HEK293 (cell line): Measurements from ENCODE around the gene CFL1.

Experiments
- EGR2 ChIP-seq: fragments of 450-650 bp; formaldehyde crosslinking; IDR thresholded peaks from 2 replicates; pipeline ENCODE4 v1.5.1; 2016; ENCODE audit warnings: low read depth, missing biosample characterization, missing genetic modification characterization
- ELK4 ChIP-seq: IDR thresholded peaks from 2 replicates; pipeline ENCODE4 v1.6.1; 2011; ENCODE audit warnings: mild to moderate bottlenecking, low read depth, low read length, borderline replicate concordance
- HIC1 ChIP-seq: fragments of 450-650 bp; formaldehyde crosslinking; IDR thresholded peaks from 2 replicates; pipeline ENCODE4 v1.5.1; 2016; ENCODE audit warnings: missing biosample characterization, missing genetic modification characterization
- KLF10 ChIP-seq: fragments of 450-650 bp; IDR thresholded peaks from 2 replicates; pipeline ENCODE4 v1.5.1; 2018; ENCODE audit warnings: missing biosample characterization, mild to moderate bottlenecking, missing genetic modification characterization
- KLF7 ChIP-seq: fragments of 450-650 bp; formaldehyde crosslinking; IDR thresholded peaks from 2 replicates; pipeline ENCODE4 v1.5.1; 2016; ENCODE audit warnings: missing biosample characterization, missing genetic modification characterization, borderline replicate concordance
- PRDM6 ChIP-seq: fragments of 450-650 bp; formaldehyde crosslinking; IDR thresholded peaks from 2 replicates; pipeline ENCODE4 v1.5.1; 2017; ENCODE audit warnings: missing biosample characterization, missing genetic modification characterization
- SP3 ChIP-seq: fragments of 450-650 bp; formaldehyde crosslinking; IDR thresholded peaks from 2 replicates; pipeline ENCODE4 v1.5.1; 2016; ENCODE audit warnings: missing biosample characterization, missing genetic modification characterization
- ZBTB11 ChIP-seq: fragments of 450-650 bp; formaldehyde crosslinking; conservative IDR thresholded peaks from 2 replicates; pipeline ENCODE4 v1.5.1; 2016; ENCODE audit warnings: low read depth, missing biosample characterization, missing genetic modification characterization
- ZBTB20 ChIP-seq: fragments of 450-650 bp; formaldehyde crosslinking; IDR thresholded peaks from 2 replicates; pipeline ENCODE4 v1.5.1; 2016; ENCODE audit warnings: missing biosample characterization, missing genetic modification characterization
- ZBTB21 ChIP-seq: fragments of 450-650 bp; formaldehyde crosslinking; IDR thresholded peaks from 2 replicates; pipeline ENCODE4 v1.5.1; 2017; ENCODE audit warnings: missing biosample characterization, missing genetic modification characterization
- ZBTB48 ChIP-seq: fragments of 450-650 bp; formaldehyde crosslinking; IDR thresholded peaks from 2 replicates; pipeline ENCODE4 v1.5.1; 2016; ENCODE audit warnings: missing biosample characterization, missing genetic modification characterization
- ZNF112 ChIP-seq: fragments of 450-650 bp; formaldehyde crosslinking; IDR thresholded peaks from 2 replicates; pipeline ENCODE4 v1.5.0; 2017; ENCODE audit warnings: missing biosample characterization, missing genetic modification characterization
- ZNF114 ChIP-seq: fragments of 450-650 bp; formaldehyde crosslinking; IDR thresholded peaks from 2 replicates; pipeline ENCODE4 v1.5.0; 2017; ENCODE audit warnings: missing biosample characterization, missing genetic modification characterization
- ZNF2 ChIP-seq: fragments of 450-650 bp; formaldehyde crosslinking; IDR thresholded peaks from 2 replicates; pipeline ENCODE4 v1.5.1; 2016; ENCODE audit warnings: missing biosample characterization, missing genetic modification characterization
- ZNF324 ChIP-seq: fragments of 450-650 bp; formaldehyde crosslinking; IDR thresholded peaks from 2 replicates; pipeline ENCODE4 v1.5.1; 2016; ENCODE audit warnings: missing biosample characterization, missing genetic modification characterization
- ZNF335 ChIP-seq: fragments of 450-650 bp; formaldehyde crosslinking; conservative IDR thresholded peaks from 2 replicates; pipeline ENCODE4 v1.5.1; 2016; ENCODE audit warnings: missing biosample characterization, missing genetic modification characterization
- ZNF404 ChIP-seq: fragments of 450-650 bp; formaldehyde crosslinking; IDR thresholded peaks from 2 replicates; pipeline ENCODE4 v1.5.1; 2017; ENCODE audit warnings: missing biosample characterization, missing genetic modification characterization
- ZNF433 ChIP-seq: fragments of 450-650 bp; formaldehyde crosslinking; IDR thresholded peaks from 2 replicates; pipeline ENCODE4 v1.5.1; 2016; ENCODE audit warnings: missing biosample characterization, missing genetic modification characterization, low read depth
- ZNF48 ChIP-seq: fragments of 450-650 bp; formaldehyde crosslinking; IDR thresholded peaks from 2 replicates; pipeline ENCODE4 v1.5.1; 2016; ENCODE audit warnings: missing biosample characterization, missing genetic modification characterization
- ZNF555 ChIP-seq: fragments of 450-650 bp; formaldehyde crosslinking; conservative IDR thresholded peaks from 2 replicates; pipeline ENCODE4 v1.5.1; 2017; ENCODE audit warnings: missing biosample characterization, mild to moderate bottlenecking, missing genetic modification characterization, inconsistent platforms
- ZNF561 ChIP-seq: fragments of 450-650 bp; IDR thresholded peaks from 2 replicates; pipeline ENCODE4 v1.5.1; 2018; ENCODE audit warnings: missing biosample characterization, missing genetic modification characterization, borderline replicate concordance
- ZNF580 ChIP-seq: fragments of 450-650 bp; formaldehyde crosslinking; IDR thresholded peaks from 2 replicates; pipeline ENCODE4 v1.5.1; 2016; ENCODE audit warnings: missing biosample characterization, missing genetic modification characterization
- ZNF585B ChIP-seq: fragments of 450-650 bp; formaldehyde crosslinking; IDR thresholded peaks from 2 replicates; pipeline ENCODE4 v1.5.1; 2016; ENCODE audit warnings: missing biosample characterization, missing genetic modification characterization
- ZNF629 ChIP-seq: fragments of 450-650 bp; formaldehyde crosslinking; IDR thresholded peaks from 2 replicates; pipeline ENCODE4 v1.5.1; 2017; ENCODE audit warnings: missing biosample characterization, missing genetic modification characterization
- ZNF639 ChIP-seq: fragments of 450-650 bp; formaldehyde crosslinking; IDR thresholded peaks from 2 replicates; pipeline ENCODE4 v1.5.1; 2016; ENCODE audit warnings: missing biosample characterization, missing genetic modification characterization
- ZNF658 ChIP-seq: fragments of 450-650 bp; formaldehyde crosslinking; IDR thresholded peaks from 2 replicates; pipeline ENCODE4; 2016; ENCODE audit warnings: missing biosample characterization, missing genetic modification characterization
- ZNF76 ChIP-seq: fragments of 450-650 bp; formaldehyde crosslinking; IDR thresholded peaks from 2 replicates; pipeline ENCODE4; 2016; ENCODE audit warnings: low read depth, missing biosample characterization, missing genetic modification characterization, borderline replicate concordance
- ZNF776 ChIP-seq: fragments of 450-650 bp; formaldehyde crosslinking; IDR thresholded peaks from 2 replicates; pipeline ENCODE4 v1.5.0; 2017; ENCODE audit warnings: missing biosample characterization, missing genetic modification characterization, borderline replicate concordance
- ZNF777 ChIP-seq: fragments of 450-650 bp; formaldehyde crosslinking; IDR thresholded peaks from 2 replicates; pipeline ENCODE4 v1.5.1; 2017; ENCODE audit warnings: missing biosample characterization, missing genetic modification characterization, borderline replicate concordance
- ZSCAN16 ChIP-seq: fragments of 450-650 bp; formaldehyde crosslinking; IDR thresholded peaks from 2 replicates; pipeline ENCODE4 v1.5.1; 2016; ENCODE audit warnings: missing biosample characterization, missing genetic modification characterization
- ZSCAN30 ChIP-seq: fragments of 450-650 bp; IDR thresholded peaks from 2 replicates; pipeline ENCODE4 v1.5.1; 2018; ENCODE audit warnings: missing biosample characterization, mild to moderate bottlenecking, missing genetic modification characterization, moderate library complexity

The CFL1 gene

GRCh38 chr11:65888163-65888814 lies 30.3 kb upstream of the CFL1 start, which contains the start of gene FIBP (continued):
- TF ChIP-seq PRDM6 (tag by site-specific recombination): no peak
- peak; percentile 47; the same call in 1 of the 2 replicates for TF ChIP-seq HIC1
- TF ChIP-seq ZNF2 (tag by site-specific recombination): peak; percentile 89
- TF ChIP-seq KLF7 (tag by site-specific recombination): no peak
- peak; percentile 97 for TF ChIP-seq ZNF335
- TF ChIP-seq ZBTB48 (tag by site-specific recombination): peak; percentile 44
- peak; percentile 53; the same call in 1 of the 2 replicates for TF ChIP-seq ZSCAN30 (tag by site-specific recombination)
- peak; percentile 84 for TF ChIP-seq ZBTB21
- peak; percentile 95 for TF ChIP-seq ZNF629 (tag by site-specific recombination)
- no peak for TF ChIP-seq ZNF658 (tag by site-specific recombination)
- no peak for TF ChIP-seq ZNF585B (tag by site-specific recombination)
- TF ChIP-seq ZNF76 (tag by site-specific recombination): peak; percentile 45; the same call in 1 of the 2 replicates
- TF ChIP-seq ZNF324 (tag by site-specific recombination): no peak
- no peak for TF ChIP-seq ZSCAN16 (tag by site-specific recombination)
- TF ChIP-seq ELK4: no peak; the same call in 1 of the 2 replicates
- TF ChIP-seq ZNF777 (tag by site-specific recombination): peak; percentile 26; the same call in 1 of the 2 replicates
- no peak for TF ChIP-seq EGR2 (tag by site-specific recombination)
- TF ChIP-seq ZNF555 (tag by site-specific recombination): no peak
- no peak for TF ChIP-seq ZNF48 (tag by site-specific recombination)
- no peak for TF ChIP-seq ZNF114 (tag by site-specific recombination)
- peak; percentile 43 for TF ChIP-seq ZBTB20 (tag by site-specific recombination)
- no peak for TF ChIP-seq ZNF404 (tag by site-specific recombination)
- TF ChIP-seq ZNF776 (tag by site-specific recombination): no peak
- TF ChIP-seq KLF10 (tag by site-specific recombination): peak; percentile 65; the same call in 1 of the 2 replicates
- TF ChIP-seq ZNF433 (tag by site-specific recombination): no peak
- no peak for TF ChIP-seq ZNF112 (tag by site-specific recombination)
- 0 out of 2 replicates have a peak, but pooled peaks have one; percentile 14 for TF ChIP-seq ZNF639 (tag by site-specific recombination)
- TF ChIP-seq ZNF561 (tag by site-specific recombination): 0 out of 2 replicates have a peak, but pooled peaks have one; percentile 42
- TF ChIP-seq SP3: peak; percentile 74
- TF ChIP-seq ZNF580 (tag by site-specific recombination): no peak
- peak; percentile 96 for TF ChIP-seq ZBTB11 (tag by site-specific recombination)
